Endothelial cell (in vitro differentiated cells): ENCODE results near the gene SBK2. TPM values are rescaled to one million over a fixed set of nuclear protein-coding genes. Genes with fewer than 3 reads are reported as not detected.

ENCODE experiments used
- DNase-seq: peaks from one replicate; pipeline ENCODE4 v3.0.0; 2021; ENCODE audit warnings: low spot score
- H3K27ac Mint-ChIP-seq: one replicate; pipeline ENCODE4 v1.8.0; 2021; ENCODE audit warnings: mixed read lengths, inconsistent platforms; ENCODE audit not compliant: unreplicated experiment
- H3K27me3 Mint-ChIP-seq: one replicate; pipeline ENCODE4 v1.8.0; 2021; ENCODE audit warnings: mild to moderate bottlenecking, moderate library complexity, mixed read lengths, inconsistent platforms; ENCODE audit not compliant: unreplicated experiment
- H3K36me3 Mint-ChIP-seq: one replicate; pipeline ENCODE4 v1.8.0; 2021; ENCODE audit warnings: mild to moderate bottlenecking, low read depth, mixed read lengths, inconsistent platforms; ENCODE audit not compliant: unreplicated experiment
- H3K4me1 Mint-ChIP-seq: one replicate; pipeline ENCODE4 v1.8.0; 2021; ENCODE audit warnings: mild to moderate bottlenecking, mixed read lengths, inconsistent platforms; ENCODE audit not compliant: unreplicated experiment
- H3K4me3 Mint-ChIP-seq: one replicate; pipeline ENCODE4 v1.8.0; 2021; ENCODE audit warnings: mild to moderate bottlenecking, mixed read lengths, inconsistent platforms; ENCODE audit not compliant: unreplicated experiment
- H3K9me3 Mint-ChIP-seq: one replicate; pipeline ENCODE4 v1.8.0; 2021; ENCODE audit warnings: mixed read lengths, inconsistent platforms; ENCODE audit not compliant: unreplicated experiment
- total RNA-seq: library from RNA; stranded (reverse); fragmentation: NEBNext Ultra II Directional; extraction: Animal tissue kit (Norgen Biotek cat#: 25700); gene quantifications from one replicate; pipeline ENCODE4 v1.2.1, GENCODE V29; 2021; ENCODE audit not compliant: unreplicated experiment
- TF ChIP-seq, protein P1 (sequence below): fragments of 200-600 bp; sonication (generic); IDR thresholded peaks from one replicate; pipeline ENCODE4 v1.5.0; 2021; ENCODE audit warnings: antibody characterized with exemption; ENCODE audit not compliant: unreplicated experiment

SBK2 gene
- total RNA-seq, 1 donor from 2014 or later, result 0.69 TPM

DNA sequence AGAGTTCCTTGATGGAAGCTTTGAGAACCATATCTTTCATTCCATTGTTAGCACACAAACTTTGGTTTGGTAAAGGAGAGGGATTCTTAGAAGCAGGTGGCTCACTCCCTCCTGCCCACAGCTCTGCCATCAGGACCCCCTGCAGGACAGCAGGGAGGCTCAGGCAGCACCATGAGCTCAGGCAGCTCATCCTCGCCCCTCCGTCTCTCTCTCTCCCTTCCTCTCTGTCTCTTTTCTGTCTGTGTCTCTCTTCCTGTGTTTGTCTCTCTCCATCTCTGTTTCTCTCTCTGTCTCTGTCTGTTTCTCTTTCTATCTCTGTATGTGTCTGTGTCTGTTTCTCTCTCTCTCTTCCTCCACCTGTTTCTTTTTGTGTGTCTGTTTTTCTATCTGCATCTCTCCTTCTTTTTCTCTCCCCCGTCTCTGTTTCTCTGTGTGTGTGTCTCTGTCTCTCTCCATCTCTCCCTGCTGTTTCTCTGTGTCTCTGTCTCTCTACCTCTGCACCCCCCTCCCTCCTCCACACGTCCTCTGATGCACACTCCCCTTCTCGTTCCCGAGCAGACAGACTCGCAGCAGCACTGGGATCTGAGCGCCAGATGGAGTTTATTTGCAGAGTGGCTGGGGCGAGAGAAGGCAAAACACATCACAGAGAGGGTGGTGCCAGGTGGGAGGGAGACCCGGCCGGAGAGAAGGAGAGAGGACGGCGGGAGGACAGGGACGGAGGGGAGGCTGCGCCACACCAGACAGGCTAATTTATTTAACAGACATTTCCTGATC, 8.7 kb downstream of the SBK2 start:
- Mint-ChIP-seq H3K27ac (no peak overlapping the region), H3K36me3 (no peaks in the 10 kb centered on the region), H3K4me1 (no peaks in the 10 kb centered on the region), H3K27me3 (no peaks in the 10 kb centered on the region), H3K9me3 (no peaks in the 10 kb centered on the region), H3K4me3 (no peak overlapping the region)
- TF ChIP-seq, protein P1, sequence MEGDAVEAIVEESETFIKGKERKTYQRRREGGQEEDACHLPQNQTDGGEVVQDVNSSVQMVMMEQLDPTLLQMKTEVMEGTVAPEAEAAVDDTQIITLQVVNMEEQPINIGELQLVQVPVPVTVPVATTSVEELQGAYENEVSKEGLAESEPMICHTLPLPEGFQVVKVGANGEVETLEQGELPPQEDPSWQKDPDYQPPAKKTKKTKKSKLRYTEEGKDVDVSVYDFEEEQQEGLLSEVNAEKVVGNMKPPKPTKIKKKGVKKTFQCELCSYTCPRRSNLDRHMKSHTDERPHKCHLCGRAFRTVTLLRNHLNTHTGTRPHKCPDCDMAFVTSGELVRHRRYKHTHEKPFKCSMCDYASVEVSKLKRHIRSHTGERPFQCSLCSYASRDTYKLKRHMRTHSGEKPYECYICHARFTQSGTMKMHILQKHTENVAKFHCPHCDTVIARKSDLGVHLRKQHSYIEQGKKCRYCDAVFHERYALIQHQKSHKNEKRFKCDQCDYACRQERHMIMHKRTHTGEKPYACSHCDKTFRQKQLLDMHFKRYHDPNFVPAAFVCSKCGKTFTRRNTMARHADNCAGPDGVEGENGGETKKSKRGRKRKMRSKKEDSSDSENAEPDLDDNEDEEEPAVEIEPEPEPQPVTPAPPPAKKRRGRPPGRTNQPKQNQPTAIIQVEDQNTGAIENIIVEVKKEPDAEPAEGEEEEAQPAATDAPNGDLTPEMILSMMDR, result no peak
- no peak for DNase-seq

DNA sequence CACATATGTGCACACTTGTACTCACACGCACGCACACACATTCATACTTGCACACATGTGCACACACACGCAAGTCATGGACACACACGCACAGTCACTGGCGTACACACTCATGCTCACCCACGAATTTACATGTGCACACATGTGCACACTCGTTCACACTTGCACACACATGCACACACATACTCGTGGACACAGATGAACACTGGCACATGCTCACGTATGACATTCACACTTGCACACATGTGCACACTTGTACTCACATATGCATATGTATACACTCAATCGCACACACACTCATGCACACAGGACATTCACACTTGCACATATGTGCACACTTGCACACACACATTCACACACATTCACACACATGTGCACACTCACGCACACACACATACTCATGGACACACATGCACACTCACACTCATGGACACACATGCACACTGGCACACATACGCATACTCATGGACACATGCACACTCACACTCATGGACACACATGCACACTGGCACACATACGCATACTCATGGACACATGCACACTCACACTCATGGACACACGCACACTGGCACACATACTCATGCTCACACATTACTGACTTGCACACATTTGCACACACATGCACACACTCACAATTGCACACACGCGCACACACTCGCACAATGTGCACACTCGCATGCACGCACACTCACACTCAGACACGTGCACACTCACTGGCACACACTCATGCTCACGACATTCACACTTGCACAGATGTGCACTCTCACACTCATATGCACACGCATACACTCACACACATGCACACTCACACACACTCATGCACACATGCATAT, 9.5 kb downstream of the SBK2 start:
- Mint-ChIP-seq H3K9me3 (no peaks in the 10 kb centered on the region), H3K27ac (no peak overlapping the region), H3K4me3 (no peak overlapping the region), H3K36me3 (no peaks in the 10 kb centered on the region), H3K27me3 (no peaks in the 10 kb centered on the region), H3K4me1 (no peaks in the 10 kb centered on the region)
- TF ChIP-seq, protein P1, result no peak
- no peak for DNase-seq

DNA sequence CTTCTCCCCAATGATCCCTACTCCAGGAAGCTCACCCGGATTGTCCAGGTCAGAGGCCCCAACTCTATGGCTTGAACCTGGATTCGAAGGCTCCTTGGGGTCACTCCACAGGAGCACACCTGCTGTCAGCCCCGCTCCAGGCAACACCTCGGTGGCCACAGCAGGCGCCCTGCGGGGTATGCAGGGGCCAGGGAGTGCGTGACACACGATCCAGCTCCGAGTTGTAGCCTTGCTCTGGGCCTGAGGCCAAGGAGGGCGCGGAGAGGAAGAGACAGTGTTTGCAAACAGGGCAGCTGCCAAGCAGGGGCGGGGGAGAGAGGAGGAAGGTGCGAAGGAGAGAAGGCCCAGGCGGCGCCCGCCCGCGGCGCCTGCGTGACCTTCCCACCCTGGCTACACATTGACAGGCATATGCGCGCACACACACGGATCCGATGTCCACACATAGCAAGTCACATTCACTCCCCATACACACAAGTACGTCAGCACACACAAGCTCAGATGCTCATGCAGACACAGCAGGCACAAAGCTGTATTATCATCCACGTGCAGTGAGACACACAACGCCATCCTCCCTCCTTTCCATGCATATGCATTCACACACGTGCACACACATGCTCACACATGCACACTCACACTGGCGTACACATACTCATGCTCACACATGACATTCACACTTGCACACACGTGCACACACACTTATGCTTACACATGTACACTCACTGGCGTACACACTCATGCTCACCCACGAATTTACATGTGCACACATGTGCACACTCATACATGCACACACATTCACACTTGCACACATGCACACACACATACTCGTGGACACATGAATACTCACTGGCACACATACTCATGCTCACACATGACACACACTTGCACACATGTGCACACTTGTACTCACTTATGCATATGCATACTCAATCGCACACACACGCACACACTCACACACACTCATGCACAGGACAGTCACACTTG, 10.4 kb downstream of the SBK2 start:
- TF ChIP-seq, protein P1, result no peak
- Mint-ChIP-seq H3K9me3 (no peaks in the 10 kb centered on the region), H3K4me3 (no peak overlapping the region), H3K4me1 (no peaks in the 10 kb centered on the region), H3K27me3 (no peaks in the 10 kb centered on the region), H3K36me3 (no peaks in the 10 kb centered on the region), H3K27ac (no peak overlapping the region)
- DNase-seq, result no peak

DNA sequence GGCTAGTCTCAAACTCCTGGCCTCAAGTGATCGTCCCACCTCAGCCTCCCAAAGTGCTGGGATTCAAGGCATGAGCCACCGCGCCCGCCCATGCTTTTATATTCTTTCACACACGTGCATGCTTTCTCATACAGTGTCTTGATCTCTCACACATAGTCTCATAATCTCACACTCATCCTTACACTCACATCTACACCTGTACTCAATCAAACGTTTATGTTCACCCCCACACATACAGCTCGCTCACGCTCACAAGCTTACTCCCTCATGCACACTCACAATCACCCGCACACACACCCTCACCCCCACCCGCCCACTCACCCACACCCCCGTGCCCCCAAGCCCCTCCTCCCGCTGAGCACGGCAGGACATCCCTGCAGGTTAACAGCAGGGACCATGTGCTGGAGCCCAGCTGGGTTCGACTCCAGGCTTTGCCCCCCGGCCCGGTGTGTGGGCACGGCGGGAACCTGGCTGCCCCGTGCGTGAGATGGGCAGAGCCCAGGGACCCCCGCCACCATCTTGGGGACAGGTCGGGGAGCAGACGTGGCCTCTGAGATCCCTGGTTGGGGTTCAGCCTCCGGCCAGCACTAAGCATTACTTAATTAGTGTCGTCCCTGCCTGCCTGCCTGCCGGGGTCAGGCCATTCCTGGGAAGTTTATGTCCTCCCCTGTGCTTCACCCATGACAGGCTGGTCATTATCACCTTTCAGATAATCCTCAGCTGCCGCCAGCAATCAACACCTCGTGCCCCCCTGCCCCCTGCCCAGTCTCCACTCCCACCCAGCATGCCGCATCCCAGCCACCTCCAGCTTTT, 11.4 kb downstream of the SBK2 start:
- no peak for DNase-seq
- Mint-ChIP-seq H3K27me3 (no peaks in the 10 kb centered on the region), H3K27ac (no peak overlapping the region), H3K36me3 (no peaks in the 10 kb centered on the region), H3K4me3 (no peak overlapping the region), H3K4me1 (no peaks in the 10 kb centered on the region), H3K9me3 (no peaks in the 10 kb centered on the region)
- TF ChIP-seq, protein P1, result no peak
